Measurements from ENCODE around the gene HOXB9.

DNA sequence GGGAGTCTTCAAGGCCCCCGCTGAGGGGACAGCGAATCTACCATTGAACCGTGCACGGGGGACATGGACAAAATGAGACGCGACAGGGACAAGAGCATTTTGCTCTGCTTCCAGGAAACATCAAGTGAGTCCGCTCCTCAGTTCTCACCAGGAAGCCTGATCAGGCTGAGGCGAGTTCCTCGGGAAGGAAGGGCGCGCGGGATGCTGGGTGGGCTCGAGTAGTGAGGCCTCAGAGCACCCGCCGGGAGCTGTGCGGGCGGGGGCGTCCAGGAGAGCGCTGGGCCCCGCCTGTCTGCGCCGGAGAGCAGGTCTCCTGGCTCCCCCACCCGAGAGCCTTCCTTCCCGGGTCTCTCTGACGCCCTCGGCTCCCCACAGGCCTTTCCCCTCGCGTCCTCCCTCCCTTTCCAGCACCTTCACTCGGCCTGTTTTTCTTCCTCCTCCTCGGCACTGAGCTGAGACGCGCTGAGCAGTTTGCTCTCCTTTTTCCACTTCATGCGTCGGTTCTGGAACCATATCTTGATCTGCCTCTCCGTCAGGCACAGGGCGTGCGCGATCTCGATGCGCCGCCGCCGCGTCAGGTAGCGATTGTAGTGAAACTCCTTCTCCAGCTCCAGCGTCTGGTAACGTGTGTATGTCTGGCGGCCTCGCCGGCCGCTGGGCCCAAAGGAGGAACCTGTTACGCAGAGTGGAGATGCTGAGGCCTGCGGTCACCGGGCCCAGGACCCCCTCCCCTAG lies 30.0 kb downstream of the HOXB9 start:
- TF ChIP-seq, protein P1, sequence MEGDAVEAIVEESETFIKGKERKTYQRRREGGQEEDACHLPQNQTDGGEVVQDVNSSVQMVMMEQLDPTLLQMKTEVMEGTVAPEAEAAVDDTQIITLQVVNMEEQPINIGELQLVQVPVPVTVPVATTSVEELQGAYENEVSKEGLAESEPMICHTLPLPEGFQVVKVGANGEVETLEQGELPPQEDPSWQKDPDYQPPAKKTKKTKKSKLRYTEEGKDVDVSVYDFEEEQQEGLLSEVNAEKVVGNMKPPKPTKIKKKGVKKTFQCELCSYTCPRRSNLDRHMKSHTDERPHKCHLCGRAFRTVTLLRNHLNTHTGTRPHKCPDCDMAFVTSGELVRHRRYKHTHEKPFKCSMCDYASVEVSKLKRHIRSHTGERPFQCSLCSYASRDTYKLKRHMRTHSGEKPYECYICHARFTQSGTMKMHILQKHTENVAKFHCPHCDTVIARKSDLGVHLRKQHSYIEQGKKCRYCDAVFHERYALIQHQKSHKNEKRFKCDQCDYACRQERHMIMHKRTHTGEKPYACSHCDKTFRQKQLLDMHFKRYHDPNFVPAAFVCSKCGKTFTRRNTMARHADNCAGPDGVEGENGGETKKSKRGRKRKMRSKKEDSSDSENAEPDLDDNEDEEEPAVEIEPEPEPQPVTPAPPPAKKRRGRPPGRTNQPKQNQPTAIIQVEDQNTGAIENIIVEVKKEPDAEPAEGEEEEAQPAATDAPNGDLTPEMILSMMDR (IDR thresholded peaks at IDR 0.05): no peak
- TF ChIP-seq POLR2A (IDR thresholded peaks at IDR 0.05): no peak
